C4-2B (cell line): ENCODE measurements around the gene HS3ST4.
"Not testable (repeated sequence)": the region's sequence is repeated elsewhere in the genome, so short reads cannot be mapped to it uniquely, and the experiment has no call there.

Source experiments
- H3K27ac ChIP-seq: fragments of 450-650 bp; 2 replicates; pipeline ENCODE4 v1.5.1; 2017
- CTCF ChIP-seq: fragments of 450-650 bp; conservative IDR thresholded peaks from 2 replicates; pipeline ENCODE4 v1.5.1; 2017; ENCODE audit warnings: mild to moderate bottlenecking
- ZFX ChIP-seq: fragments of 450-650 bp; IDR thresholded peaks from 2 replicates; pipeline ENCODE4 v1.6.1; 2017

The HS3ST4 gene

GRCh38 chr16:26016989-26017388 lies 325.2 kb downstream of the HS3ST4 start:
- H3K27ac ChIP-seq = no peak overlapping the region
- TF ChIP-seq ZFX (no peak), CTCF (no peak)

- H3K27ac ChIP-seq = no peak overlapping the region
- TF ChIP-seq ZFX (no peak), CTCF (no peak)
Measured at GRCh38 chr16:26019381-26020242, 327.9 kb downstream of the HS3ST4 start.

GRCh38 chr16:26026709-26027450 lies 335.1 kb downstream of the HS3ST4 start:
- no peak overlapping the region for H3K27ac ChIP-seq
- TF ChIP-seq ZFX = no peak
- TF ChIP-seq CTCF = no peak

GRCh38 chr16:26031286-26031685 lies 339.5 kb downstream of the HS3ST4 start:
- TF ChIP-seq ZFX (no peak), CTCF (no peak)
- no peak overlapping the region for H3K27ac ChIP-seq

- not testable (repeated sequence) for H3K27ac ChIP-seq
Measured at GRCh38 chr16:26032661-26033060, 340.9 kb downstream of the HS3ST4 start.

GRCh38 chr16:26041952-26042668 lies 350.4 kb downstream of the HS3ST4 start:
- no peak overlapping the region for H3K27ac ChIP-seq
- TF ChIP-seq CTCF = no peak
- TF ChIP-seq ZFX = no peak

GRCh38 chr16:26050472-26050871 lies 358.7 kb downstream of the HS3ST4 start:
- no peak overlapping the region for H3K27ac ChIP-seq
- TF ChIP-seq CTCF (no peak), ZFX (no peak)
